HEK293T (cell line): ENCODE results near the gene KCNG1.

Experiments
- BHLHE40 ChIP-seq: fragments of 450-650 bp; IDR thresholded peaks from 2 replicates; pipeline ENCODE4 v1.6.1; 2016; ENCODE audit warnings: mild to moderate bottlenecking, moderate library complexity, borderline replicate concordance
- ELF4 ChIP-seq: fragments of 450-650 bp; IDR thresholded peaks from 2 replicates; pipeline ENCODE4 v1.6.1; 2017; ENCODE audit warnings: antibody characterized with exemption
- FOXA1 ChIP-seq: fragments of 450-650 bp; IDR thresholded peaks from 2 replicates; pipeline ENCODE4 v1.6.1; 2016; ENCODE audit warnings: mild to moderate bottlenecking
- FOXK2 ChIP-seq: fragments of 450-650 bp; IDR thresholded peaks from 2 replicates; pipeline ENCODE4 v1.6.1; 2016; ENCODE audit warnings: mild to moderate bottlenecking
- FOXM1 ChIP-seq: fragments of 450-650 bp; IDR thresholded peaks from 2 replicates; pipeline ENCODE4 v1.6.1; 2017; ENCODE audit warnings: mild to moderate bottlenecking, borderline replicate concordance
- NFRKB ChIP-seq: fragments of 450-650 bp; IDR thresholded peaks from 2 replicates; pipeline ENCODE4 v1.6.1; 2016; ENCODE audit warnings: mild to moderate bottlenecking, moderate library complexity
- SUZ12 ChIP-seq: fragments of 450-650 bp; IDR thresholded peaks from 2 replicates; pipeline ENCODE4 v1.6.1; 2016; ENCODE audit warnings: mild to moderate bottlenecking
- TARDBP ChIP-seq: fragments of 450-650 bp; IDR thresholded peaks from 2 replicates; pipeline ENCODE4 v1.6.1; 2016
- TF ChIP-seq, protein P1 (sequence below): fragments of 450-650 bp; IDR thresholded peaks from 2 replicates; pipeline ENCODE4 v1.6.1; 2016

DNA sequence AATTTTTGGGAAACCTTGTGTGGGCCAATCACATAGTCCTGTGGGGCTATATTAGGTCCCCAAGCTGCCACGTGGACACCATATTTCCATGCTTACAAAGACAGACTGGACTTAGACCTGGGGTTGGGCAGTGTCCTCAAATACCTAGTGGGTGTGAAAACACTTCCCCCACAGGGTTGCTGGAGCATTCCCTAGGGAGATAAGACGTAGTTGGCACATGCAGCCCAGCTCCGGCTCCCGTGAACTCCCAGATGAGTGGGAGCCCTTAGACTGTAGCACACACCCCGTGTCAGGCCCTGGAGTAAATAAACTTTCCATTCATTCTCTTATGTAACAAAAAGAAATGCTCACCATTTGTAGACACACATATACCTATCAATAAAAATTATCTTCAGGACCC, 14.2 kb downstream of the KCNG1 start:
- no peak for TF ChIP-seq ELF4
- TF ChIP-seq FOXA1 = no peak
- no peak for TF ChIP-seq TARDBP
- TF ChIP-seq SUZ12 = no peak
- TF ChIP-seq FOXM1 = no peak
- no peak for TF ChIP-seq FOXK2
- no peak for TF ChIP-seq NFRKB
- TF ChIP-seq, protein P1, sequence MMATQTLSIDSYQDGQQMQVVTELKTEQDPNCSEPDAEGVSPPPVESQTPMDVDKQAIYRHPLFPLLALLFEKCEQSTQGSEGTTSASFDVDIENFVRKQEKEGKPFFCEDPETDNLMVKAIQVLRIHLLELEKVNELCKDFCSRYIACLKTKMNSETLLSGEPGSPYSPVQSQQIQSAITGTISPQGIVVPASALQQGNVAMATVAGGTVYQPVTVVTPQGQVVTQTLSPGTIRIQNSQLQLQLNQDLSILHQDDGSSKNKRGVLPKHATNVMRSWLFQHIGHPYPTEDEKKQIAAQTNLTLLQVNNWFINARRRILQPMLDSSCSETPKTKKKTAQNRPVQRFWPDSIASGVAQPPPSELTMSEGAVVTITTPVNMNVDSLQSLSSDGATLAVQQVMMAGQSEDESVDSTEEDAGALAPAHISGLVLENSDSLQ = no peak
- no peak for TF ChIP-seq BHLHE40
